SW 1271 (cell line): ENCODE data around the gene UBE2E2.
"Not testable (repeated sequence)": the region's sequence is repeated elsewhere in the genome, so short reads cannot be mapped to it uniquely, and the experiment has no call there.

Experiments used
- DNase-seq, 2 experiments: peaks; one replicate each; lab custom pipeline; 2025; lab: John Stamatoyannopoulos, UW

The UBE2E2 gene

GRCh38 chr3:23202921-23203707 lies at the start of gene UBE2E2:
Gene UBE2E2 (plus strand): TSS chr3:23203327.
- DNase-seq = peak; percentile 53 to 66

DNA sequence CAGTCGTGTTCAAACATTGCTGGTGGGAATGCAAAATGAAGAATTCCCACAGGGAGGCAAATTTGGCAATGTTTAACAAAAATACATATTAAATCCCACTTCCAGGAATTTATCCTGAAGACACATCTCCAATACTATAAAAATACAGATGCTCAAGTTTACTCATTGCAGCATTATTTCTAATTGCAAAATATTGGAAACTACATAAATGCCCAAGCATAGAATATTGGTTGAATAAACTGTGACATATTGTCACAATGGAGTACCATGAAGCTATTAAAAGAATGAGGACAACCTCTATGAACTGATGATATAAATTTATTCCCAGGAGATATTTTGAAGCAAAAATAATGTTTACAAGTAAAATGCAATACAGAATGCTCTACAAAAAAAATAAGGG lies 49.7 kb upstream of the UBE2E2 start:
- DNase-seq = no peak

DNA sequence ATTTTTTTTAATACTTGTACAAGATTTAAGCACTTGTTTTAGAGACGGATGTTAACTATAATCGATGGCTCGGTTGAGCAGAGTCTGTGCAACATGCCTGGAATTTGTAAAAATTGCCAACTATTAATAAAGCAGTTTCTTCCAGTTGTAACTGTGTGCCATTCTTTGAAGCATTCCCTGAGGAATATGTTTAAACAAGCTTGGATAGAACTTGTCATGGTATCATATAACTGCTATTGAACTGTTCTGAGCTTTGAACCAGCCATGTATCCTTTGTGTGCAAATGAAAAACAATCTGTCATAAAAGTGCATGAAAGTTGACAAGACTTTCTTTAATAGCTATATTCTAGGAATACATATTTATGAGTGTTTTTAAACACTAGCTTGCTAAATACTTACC lies 45.8 kb upstream of the UBE2E2 start:
- no peak for DNase-seq

DNA sequence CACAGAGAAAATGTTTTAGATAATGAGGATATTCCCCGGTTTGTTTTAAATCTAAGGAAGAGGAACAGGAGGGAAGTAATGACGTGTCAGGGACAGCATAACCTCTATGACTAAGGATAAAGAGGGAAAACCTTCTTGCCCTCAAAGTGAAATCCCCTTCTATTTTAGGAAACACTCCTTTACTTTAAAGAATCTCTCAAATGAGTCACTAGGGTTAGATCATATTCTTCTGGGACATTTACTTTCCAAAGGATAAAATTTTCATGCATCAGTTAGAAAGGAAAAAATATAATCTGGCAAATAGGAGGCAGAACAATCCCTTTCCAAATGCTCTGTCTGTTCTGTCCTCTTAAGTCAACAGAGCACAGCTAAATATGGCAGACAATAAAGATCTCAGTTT lies 43.2 kb upstream of the UBE2E2 start:
- DNase-seq = no peak

GRCh38 chr3:23161308-23161707 lies 41.8 kb upstream of the UBE2E2 start:
- DNase-seq = no peak

- no peak for DNase-seq
Observed at GRCh38 chr3:23161896-23162570, 41.1 kb upstream of the UBE2E2 start.

- DNase-seq = no peak
Observed at GRCh38 chr3:23162934-23163333, 40.2 kb upstream of the UBE2E2 start.

- DNase-seq = no peak
Observed at GRCh38 chr3:23164746-23165145, 38.4 kb upstream of the UBE2E2 start.

- DNase-seq = no peak
Observed at GRCh38 chr3:23165571-23165970, 37.6 kb upstream of the UBE2E2 start.

GRCh38 chr3:23166276-23166675 lies 36.9 kb upstream of the UBE2E2 start:
- no peak for DNase-seq

- DNase-seq = no peak
Observed at GRCh38 chr3:23166845-23167244, 36.3 kb upstream of the UBE2E2 start.

GRCh38 chr3:23169551-23169950 lies 33.6 kb upstream of the UBE2E2 start:
- no peak for DNase-seq

DNA sequence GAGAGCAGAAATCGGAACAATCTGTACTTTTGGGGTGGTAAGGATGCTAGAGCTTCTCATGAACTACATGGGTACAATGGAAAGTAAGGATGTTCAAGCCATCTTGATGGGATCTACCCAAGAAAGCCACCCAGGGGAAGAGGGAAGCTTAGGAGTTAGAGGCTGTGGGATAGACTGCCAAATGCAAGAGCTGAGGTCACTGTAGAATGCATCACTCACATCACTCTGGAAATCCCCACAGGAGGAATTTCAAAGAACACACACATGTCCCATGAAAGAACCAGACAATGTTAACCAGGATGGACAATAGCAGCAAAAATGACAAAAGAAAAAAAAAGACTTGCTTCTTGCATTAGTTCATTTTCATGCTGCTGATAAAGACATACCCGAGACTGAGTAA lies 32.8 kb upstream of the UBE2E2 start:
- no peak for DNase-seq

DNA sequence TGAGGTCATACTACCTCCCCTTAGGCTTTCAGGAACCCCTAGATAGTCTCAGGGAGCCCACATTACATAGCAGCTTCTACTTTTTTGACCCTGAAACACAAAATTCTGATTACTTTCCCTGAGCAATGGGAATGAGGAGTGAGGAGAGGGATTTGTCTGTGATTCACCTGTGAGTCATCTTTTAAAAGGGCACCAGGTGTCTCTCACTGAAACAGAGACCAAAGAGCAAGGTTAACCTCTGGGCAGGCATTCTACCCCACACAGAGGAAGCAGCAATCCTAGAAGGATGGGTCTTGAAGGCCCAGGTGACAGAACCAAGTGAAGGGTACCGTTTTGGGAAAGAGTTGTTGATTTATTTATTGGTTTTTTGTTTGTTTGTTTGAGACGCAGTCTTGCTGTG lies 31.1 kb upstream of the UBE2E2 start:
- DNase-seq = no peak

DNA sequence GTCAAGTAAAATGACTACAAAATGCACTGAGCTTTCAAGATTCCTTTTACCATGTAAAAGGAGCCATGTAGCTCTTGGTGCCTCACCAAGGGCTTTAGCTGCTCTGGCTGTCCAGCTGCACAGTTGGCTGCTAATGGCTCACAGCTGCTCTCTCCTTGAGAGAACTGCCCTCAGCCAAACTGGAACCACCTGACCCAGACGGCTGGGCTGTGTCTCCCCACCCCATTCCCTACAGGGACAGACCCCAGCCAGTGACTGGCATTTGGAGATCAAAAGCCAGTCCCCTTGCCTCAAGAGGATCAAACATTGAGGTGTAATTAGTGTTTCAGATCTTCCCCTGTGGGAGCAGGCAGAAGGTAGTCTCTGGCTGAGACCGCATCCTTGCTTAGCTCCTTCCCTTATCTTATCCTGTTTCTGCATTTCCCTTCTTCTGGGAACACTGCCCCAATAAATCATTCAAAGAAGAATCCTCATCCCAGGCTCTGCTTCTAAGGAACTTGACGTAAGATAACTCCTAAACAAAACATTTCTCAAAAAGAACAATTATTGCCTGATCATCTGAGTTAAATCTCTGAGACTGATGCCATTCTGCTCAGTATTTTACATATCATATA lies 28.6 kb upstream of the UBE2E2 start:
- DNase-seq = no peak

DNA sequence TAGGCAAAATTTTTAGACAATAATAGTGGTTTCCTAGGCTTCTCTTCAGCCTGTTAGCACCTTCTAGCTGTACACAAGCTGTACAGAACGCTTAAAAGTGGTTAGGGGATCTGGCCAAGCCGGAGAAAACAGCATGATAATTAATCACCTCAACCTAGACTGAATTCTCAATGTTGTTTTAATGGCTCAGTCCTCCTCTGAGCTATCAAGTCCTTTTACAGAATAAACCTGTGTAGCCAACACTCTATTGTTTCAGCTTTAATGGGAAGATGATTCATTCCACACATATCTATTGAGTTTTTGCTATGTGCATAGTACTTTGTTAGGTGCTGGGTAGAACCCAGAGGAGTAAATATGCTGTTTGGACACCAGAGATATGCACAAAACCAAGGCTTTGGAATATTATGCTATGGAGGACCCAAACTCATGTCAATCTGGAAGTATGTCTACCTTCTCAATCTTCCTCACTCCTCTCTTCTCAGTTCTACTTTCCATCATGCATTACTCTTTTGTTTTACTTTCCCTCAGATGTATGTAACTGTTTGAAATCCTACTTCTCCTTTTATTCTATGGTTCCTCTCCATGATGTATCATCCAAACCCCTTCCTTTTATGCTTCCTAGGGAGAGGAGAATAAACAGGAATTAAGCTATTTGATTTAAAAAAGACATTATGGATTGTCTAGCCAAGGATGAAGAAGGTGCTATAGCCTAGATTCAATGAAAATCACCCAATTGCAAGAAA lies 27.6 kb upstream of the UBE2E2 start:
- DNase-seq = no peak

DNA sequence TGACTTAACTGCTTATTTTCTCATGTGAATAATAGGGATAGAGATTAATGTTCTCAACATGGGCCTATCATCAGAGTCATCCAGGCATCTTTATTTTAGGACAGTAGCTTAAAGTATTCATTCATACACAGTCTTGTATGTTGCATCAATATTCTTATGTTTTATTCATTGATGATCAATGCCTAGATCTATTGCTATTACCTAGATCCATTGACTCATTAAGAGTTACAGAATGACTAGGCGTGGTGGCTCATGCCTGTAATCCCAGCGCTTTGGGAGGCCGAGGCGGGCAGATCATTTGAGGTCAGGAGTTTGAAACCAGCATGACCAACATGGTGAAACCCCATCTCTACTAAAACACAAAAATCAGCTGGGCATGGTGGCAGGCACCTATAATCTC lies 26.3 kb upstream of the UBE2E2 start:
- not testable (repeated sequence) for DNase-seq

GRCh38 chr3:23182996-23183513 lies 20.1 kb upstream of the UBE2E2 start:
- DNase-seq = no peak

GRCh38 chr3:23183731-23184130 lies 19.4 kb upstream of the UBE2E2 start:
- DNase-seq = peak in 1 of 2 experiments; percentile 71

- no peak for DNase-seq
Observed at GRCh38 chr3:23185861-23186260, 17.3 kb upstream of the UBE2E2 start.

DNA sequence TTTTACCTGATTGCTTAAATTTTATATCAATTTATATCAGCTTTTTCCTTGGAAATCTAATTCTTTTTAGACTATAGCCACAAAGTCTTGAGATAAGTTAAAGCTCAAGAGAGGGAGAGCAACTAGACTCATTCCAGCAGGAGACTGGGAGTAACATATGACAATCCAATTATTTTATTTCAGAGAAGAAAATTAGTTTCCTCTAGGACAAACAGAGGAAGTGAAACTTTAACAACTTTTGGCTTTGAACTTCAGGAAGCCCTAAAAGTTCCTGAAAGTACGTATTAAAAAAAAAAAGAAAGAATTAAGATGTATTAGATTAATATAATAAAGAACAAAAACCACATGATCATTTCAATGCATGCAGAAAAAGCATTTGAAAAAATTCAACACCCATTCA lies 13.9 kb upstream of the UBE2E2 start:
- no peak for DNase-seq

- DNase-seq = no peak
Observed at GRCh38 chr3:23192816-23193215, 10.3 kb upstream of the UBE2E2 start.
